Measurements from ENCODE around the gene HERC4. TPM values are rescaled to one million over a fixed set of nuclear protein-coding genes. Genes with fewer than 3 reads are reported as not detected.
"Not testable (repeated sequence)": the region's sequence is repeated elsewhere in the genome, so short reads cannot be mapped to it uniquely, and the experiment has no call there.

The HERC4 gene
- total RNA-seq, 1 donor from 2014 or later: 74.2 TPM

DNA sequence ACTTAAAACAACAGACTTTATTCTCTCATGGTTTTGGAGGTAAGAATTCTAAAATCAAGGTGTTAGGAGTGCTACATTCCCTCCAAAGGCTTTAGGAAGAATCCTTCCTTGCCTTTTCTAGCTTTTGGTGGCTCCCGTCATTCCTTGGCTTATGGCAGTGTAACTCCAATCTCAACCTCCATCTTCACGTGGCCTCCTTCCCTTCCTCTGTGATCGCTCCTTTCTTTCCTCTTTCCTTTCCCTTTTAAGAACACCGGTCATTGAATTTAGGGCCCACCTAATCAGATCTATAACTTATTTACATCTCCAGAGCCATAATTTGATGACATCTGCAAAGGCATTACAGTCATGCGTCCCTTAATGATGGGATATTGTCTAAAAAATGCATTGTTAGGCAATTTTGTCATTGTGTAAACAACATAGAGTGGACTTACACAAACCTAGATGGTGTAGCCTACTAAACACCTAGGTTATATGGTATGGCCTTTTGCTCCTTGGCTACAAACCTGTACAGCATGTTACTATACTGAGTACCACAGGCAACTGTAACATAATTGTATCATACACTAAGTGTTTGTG lies 5.9 kb upstream of the HERC4 start:
- Histone ChIP-seq H3K27ac (no peak overlapping the region), H3K79me2 (ENCODE audit: low read depth) (no peaks in the 10 kb centered on the region), H3K9ac (no peak overlapping the region), H3K36me3 (no peaks in the 10 kb centered on the region), H3K4me2 (no peak overlapping the region), H3K9me3 (ENCODE audit: low read depth) (no peaks in the 10 kb centered on the region), H3F3A (ENCODE audit: low read depth) (peaks cover 3% of the 10 kb centered on the region), H2AFZ (replicated peaks) (peak overlapping the region; percentile 55), H4K20me1 (ENCODE audit: low read depth) (no peaks in the 10 kb centered on the region), H3K27me3 (no peaks in the 10 kb centered on the region), H3K4me3 (no peak overlapping the region), H3K4me1 (no peaks in the 10 kb centered on the region)
- no peak overlapping the region for H3K27ac Mint-ChIP-seq
- DNase-seq (ENCODE audit: low spot score): no peak
- H3K9me3 Mint-ChIP-seq: no peaks in the 10 kb centered on the region
- H3K36me3 Mint-ChIP-seq: no peaks in the 10 kb centered on the region
- no peak for TF ChIP-seq EZH2 (IDR thresholded peaks at IDR 0.05)
- TF ChIP-seq EZH2phosphoT487 (IDR thresholded peaks at IDR 0.05): no peak
- no peak for TF ChIP-seq CTCF (IDR thresholded peaks at IDR 0.05)
- H3K4me1 Mint-ChIP-seq: no peaks in the 10 kb centered on the region
- no peaks in the 10 kb centered on the region for H3K27me3 Mint-ChIP-seq (ENCODE audit: insufficient read depth, low read depth)
- no peak overlapping the region for H3K4me3 Mint-ChIP-seq

DNA sequence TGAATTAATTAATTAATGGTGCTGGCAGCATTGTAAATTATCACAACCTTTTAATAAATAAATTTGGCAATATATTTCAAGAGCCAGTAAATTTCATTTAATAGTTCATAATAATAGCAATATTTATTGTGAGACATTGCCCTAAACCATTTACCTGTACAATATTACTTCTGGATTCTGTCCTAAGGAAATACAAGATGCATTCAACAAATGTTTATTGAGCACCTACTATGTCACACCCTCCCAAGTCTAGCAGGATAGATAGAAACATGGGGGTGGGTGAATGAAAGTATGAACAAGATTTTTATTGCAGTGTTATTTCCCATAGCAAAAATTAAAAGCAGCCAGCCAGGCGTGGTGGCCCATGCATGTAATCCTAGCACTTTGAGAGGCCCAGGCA lies 4.4 kb upstream of the HERC4 start:
- Histone ChIP-seq H3K4me2 (no peak overlapping the region), H3K9ac (no peak overlapping the region), H3K27ac (no peak overlapping the region), H3K4me3 (no peak overlapping the region), H3K4me1 (peaks cover 4% of the 10 kb centered on the region), H3K27me3 (no peaks in the 10 kb centered on the region), H3K79me2 (ENCODE audit: low read depth) (peaks cover 4% of the 10 kb centered on the region), H3K36me3 (no peaks in the 10 kb centered on the region), H2AFZ (replicated peaks) (no peak overlapping the region), H4K20me1 (ENCODE audit: low read depth) (no peaks in the 10 kb centered on the region), H3F3A (ENCODE audit: low read depth) (peaks cover 14% of the 10 kb centered on the region), H3K9me3 (ENCODE audit: low read depth) (no peaks in the 10 kb centered on the region)
- no peaks in the 10 kb centered on the region for H3K27me3 Mint-ChIP-seq (ENCODE audit: insufficient read depth, low read depth)
- DNase-seq (ENCODE audit: low spot score): no peak
- H3K27ac Mint-ChIP-seq: no peak overlapping the region
- H3K4me3 Mint-ChIP-seq: no peak overlapping the region
- no peaks in the 10 kb centered on the region for H3K36me3 Mint-ChIP-seq
- no peaks in the 10 kb centered on the region for H3K9me3 Mint-ChIP-seq
- peaks cover 4% of the 10 kb centered on the region for H3K4me1 Mint-ChIP-seq
- no peak for TF ChIP-seq CTCF (IDR thresholded peaks at IDR 0.05)
- no peak for TF ChIP-seq EZH2phosphoT487 (IDR thresholded peaks at IDR 0.05)
- TF ChIP-seq EZH2 (IDR thresholded peaks at IDR 0.05): no peak

DNA sequence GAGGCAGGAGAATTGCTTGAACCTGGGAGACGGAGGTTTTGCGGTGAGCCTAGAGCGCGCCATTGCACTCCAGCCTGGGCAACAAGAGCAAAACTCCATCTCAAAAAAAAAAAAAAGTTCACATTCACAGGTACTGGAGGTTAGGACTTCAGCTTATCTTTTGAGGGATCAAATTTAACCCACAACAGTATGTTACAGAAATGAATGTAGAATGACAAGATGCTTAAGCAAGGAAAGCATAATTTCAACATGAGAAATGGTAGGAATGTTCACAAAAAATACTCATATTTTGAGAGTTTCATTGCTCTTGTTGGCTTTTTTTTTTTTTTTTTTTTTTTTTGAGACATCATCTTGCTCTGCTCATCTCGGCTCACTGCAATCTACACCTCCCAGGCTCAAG lies 1.9 kb upstream of the HERC4 start:
- H4K20me1 ChIP-seq (ENCODE audit: low read depth): peaks cover 5% of the 10 kb centered on the region

DNA sequence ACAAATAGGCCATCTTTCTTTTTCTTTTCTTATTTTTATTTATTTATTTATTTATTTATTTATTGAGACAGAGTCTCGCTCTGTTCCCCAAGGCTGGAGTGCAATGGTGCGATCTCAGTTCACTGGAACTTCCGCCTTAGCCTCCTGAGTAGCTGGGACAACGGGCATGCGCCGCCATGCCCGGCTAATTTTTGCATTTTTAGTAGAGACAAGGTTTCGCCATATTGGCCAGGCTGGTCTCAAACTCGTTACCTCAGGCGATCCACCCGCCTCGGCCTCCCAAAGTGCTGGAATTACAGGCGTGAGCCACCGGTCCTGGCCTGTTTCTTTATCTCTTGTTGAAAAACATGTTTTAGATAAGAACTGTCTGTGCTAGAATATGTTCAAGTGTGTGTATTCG lies 998 bp upstream of the HERC4 start:
- Histone ChIP-seq H3K4me1 (peaks cover 30% of the 10 kb centered on the region), H3F3A (ENCODE audit: low read depth) (peaks cover 22% of the 10 kb centered on the region), H3K79me2 (ENCODE audit: low read depth) (peaks cover 37% of the 10 kb centered on the region)
- not testable (repeated sequence) for H3K9me3 ChIP-seq (ENCODE audit: low read depth); H3K4me3 Mint-ChIP-seq; H3K27ac ChIP-seq; H3K27ac Mint-ChIP-seq; H3K9ac ChIP-seq; H3K4me2 ChIP-seq; H3K4me3 ChIP-seq; H3K27me3 ChIP-seq; H3K36me3 ChIP-seq; H3K36me3 Mint-ChIP-seq; H2AFZ ChIP-seq (replicated peaks); DNase-seq (ENCODE audit: low spot score); H3K27me3 Mint-ChIP-seq (ENCODE audit: insufficient read depth, low read depth); H4K20me1 ChIP-seq (ENCODE audit: low read depth); H3K9me3 Mint-ChIP-seq
- peaks cover 25% of the 10 kb centered on the region for H3K4me1 Mint-ChIP-seq

More for the DNA sequence above, 1.9 kb upstream of the HERC4 start:
- H3K79me2 ChIP-seq (ENCODE audit: low read depth): peaks cover 28% of the 10 kb centered on the region
- Mint-ChIP-seq H3K27ac (no peak overlapping the region), H3K4me3 (no peak overlapping the region), H3K4me1 (peaks cover 18% of the 10 kb centered on the region), H3K9me3 (no peaks in the 10 kb centered on the region), H3K36me3 (no peaks in the 10 kb centered on the region), H3K27me3 (ENCODE audit: insufficient read depth, low read depth) (no peaks in the 10 kb centered on the region)
- no peak overlapping the region for H3K27ac ChIP-seq
- H3K36me3 ChIP-seq: no peaks in the 10 kb centered on the region
- DNase-seq (ENCODE audit: low spot score): no peak
- no peak overlapping the region for H3K9ac ChIP-seq
- peaks cover 22% of the 10 kb centered on the region for H3K4me1 ChIP-seq
- H2AFZ ChIP-seq (replicated peaks): no peak overlapping the region
- no peaks in the 10 kb centered on the region for H3K27me3 ChIP-seq
- H3K4me3 ChIP-seq: no peak overlapping the region
- TF ChIP-seq EZH2phosphoT487 (IDR thresholded peaks at IDR 0.05) (no peak), CTCF (IDR thresholded peaks at IDR 0.05) (no peak), EZH2 (IDR thresholded peaks at IDR 0.05) (no peak)
- no peak overlapping the region for H3K4me2 ChIP-seq
- H3K9me3 ChIP-seq (ENCODE audit: low read depth): no peaks in the 10 kb centered on the region
- H3F3A ChIP-seq (ENCODE audit: low read depth): peaks cover 22% of the 10 kb centered on the region

Data from neural progenitor cell (in vitro differentiated cells).